NCI-H345 treated with DMSO at 0.1 percent for 48 hours (cell line): ENCODE results near the gene SLC39A6.
"Not testable (repeated sequence)": the region's sequence is repeated elsewhere in the genome, so short reads cannot be mapped to it uniquely, and the experiment has no call there.

Experiments
- DNase-seq: peaks from one replicate; lab custom pipeline; 2025; ENCODE audit not compliant: unreplicated experiment; lab: John Stamatoyannopoulos, UW

The SLC39A6 gene

GRCh38 chr18:36064809-36065079 lies 64.4 kb downstream of the SLC39A6 start:
- DNase-seq: not testable (repeated sequence)

GRCh38 chr18:36064027-36064808 lies 64.9 kb downstream of the SLC39A6 start:
- no peak for DNase-seq

GRCh38 chr18:36058674-36059073 lies 70.5 kb downstream of the SLC39A6 start:
- DNase-seq: no peak
